ENCODE measurements around the gene ARID2.

DNA sequence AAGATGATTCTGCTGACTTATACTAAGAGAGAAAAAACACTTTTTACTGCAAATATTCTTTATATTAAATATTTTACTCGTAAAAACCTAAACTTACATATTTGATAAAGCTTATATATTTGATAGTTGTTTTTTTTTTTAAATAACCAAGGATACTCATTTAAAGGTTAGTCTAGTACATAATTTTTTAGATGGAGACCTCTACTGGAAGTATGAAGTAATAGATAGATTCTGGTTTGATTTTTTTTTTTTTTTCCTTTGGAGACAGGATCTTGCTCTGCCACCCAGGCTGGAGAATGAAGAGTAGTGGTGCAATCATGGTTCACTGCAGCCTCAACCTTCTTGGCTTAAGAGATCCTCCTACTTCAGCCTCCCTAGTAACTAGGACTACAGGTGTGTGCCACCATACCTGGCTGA is 16.4 kb downstream of the ARID2 start:
- TF ChIP-seq RAD51 (IDR thresholded peaks at IDR 0.05; ENCODE audit: borderline replicate concordance) (no peak), MTF2 (CRISPR knock-in tag; IDR thresholded peaks at IDR 0.05; ENCODE audit: borderline replicate concordance) (no peak), ZZZ3 (CRISPR knock-in tag; IDR thresholded peaks at IDR 0.05; ENCODE audit: borderline replicate concordance) (no peak), POLR2A (IDR thresholded peaks at IDR 0.05; ENCODE audit: insufficient read depth in 1 of 2, low read depth in 2 of 2, low read length in 2 of 2) (no peak), FIP1L1 (IDR thresholded peaks at IDR 0.05; ENCODE audit: borderline replicate concordance, insufficient read depth, low read depth, low read length) (no peak), ZNF101 (CRISPR knock-in tag; IDR thresholded peaks at IDR 0.05; ENCODE audit: borderline replicate concordance, low read depth) (no peak), SP1 (IDR thresholded peaks at IDR 0.05) (no peak), SP1 (CRISPR knock-in tag; IDR thresholded peaks at IDR 0.05) (no peak)
- TF ChIP-seq, protein P1, sequence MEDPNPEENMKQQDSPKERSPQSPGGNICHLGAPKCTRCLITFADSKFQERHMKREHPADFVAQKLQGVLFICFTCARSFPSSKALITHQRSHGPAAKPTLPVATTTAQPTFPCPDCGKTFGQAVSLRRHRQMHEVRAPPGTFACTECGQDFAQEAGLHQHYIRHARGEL (CRISPR knock-in tag; IDR thresholded peaks at IDR 0.05), result no peak
- TF ChIP-seq, protein P2, sequence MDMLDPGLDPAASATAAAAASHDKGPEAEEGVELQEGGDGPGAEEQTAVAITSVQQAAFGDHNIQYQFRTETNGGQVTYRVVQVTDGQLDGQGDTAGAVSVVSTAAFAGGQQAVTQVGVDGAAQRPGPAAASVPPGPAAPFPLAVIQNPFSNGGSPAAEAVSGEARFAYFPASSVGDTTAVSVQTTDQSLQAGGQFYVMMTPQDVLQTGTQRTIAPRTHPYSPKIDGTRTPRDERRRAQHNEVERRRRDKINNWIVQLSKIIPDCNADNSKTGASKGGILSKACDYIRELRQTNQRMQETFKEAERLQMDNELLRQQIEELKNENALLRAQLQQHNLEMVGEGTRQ (IDR thresholded peaks at IDR 0.05; ENCODE audit: low read depth, low read length), result no peak
- TF ChIP-seq, protein P2 (CRISPR knock-in tag; IDR thresholded peaks at IDR 0.05; ENCODE audit: borderline replicate concordance), result no peak
- TF ChIP-seq, protein P3, sequence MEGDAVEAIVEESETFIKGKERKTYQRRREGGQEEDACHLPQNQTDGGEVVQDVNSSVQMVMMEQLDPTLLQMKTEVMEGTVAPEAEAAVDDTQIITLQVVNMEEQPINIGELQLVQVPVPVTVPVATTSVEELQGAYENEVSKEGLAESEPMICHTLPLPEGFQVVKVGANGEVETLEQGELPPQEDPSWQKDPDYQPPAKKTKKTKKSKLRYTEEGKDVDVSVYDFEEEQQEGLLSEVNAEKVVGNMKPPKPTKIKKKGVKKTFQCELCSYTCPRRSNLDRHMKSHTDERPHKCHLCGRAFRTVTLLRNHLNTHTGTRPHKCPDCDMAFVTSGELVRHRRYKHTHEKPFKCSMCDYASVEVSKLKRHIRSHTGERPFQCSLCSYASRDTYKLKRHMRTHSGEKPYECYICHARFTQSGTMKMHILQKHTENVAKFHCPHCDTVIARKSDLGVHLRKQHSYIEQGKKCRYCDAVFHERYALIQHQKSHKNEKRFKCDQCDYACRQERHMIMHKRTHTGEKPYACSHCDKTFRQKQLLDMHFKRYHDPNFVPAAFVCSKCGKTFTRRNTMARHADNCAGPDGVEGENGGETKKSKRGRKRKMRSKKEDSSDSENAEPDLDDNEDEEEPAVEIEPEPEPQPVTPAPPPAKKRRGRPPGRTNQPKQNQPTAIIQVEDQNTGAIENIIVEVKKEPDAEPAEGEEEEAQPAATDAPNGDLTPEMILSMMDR (CRISPR knock-in tag; IDR thresholded peaks at IDR 0.05), result no peak

Data from HepG2 (cell line).